Esophagus muscularis mucosa (tissue), 3 donors: ENCODE results near the gene FEM1A.

Source experiments
- POLR2A ChIP-seq: fragments of 450-650 bp; IDR thresholded peaks from one replicate; pipeline ENCODE4 v1.6.1; 2017; ENCODE audit warnings: antibody characterized with exemption, moderate library complexity, mild to moderate bottlenecking, low read depth
- POLR2AphosphoS5 ChIP-seq, 2 donors: sonication (generic); formaldehyde crosslinking; IDR thresholded peaks; one replicate each; pipeline ENCODE4 v1.6.1; 2017; ENCODE audit warnings: antibody characterized with exemption in 2 of 2
- TF ChIP-seq, protein P1 (sequence below), 3 experiments: fragments of 200-600 bp in 2 of 3; fragments of 450-650 bp in 1 of 3; sonication (generic) in 2 of 3; IDR thresholded peaks; one replicate each; pipeline ENCODE4 v1.5.1; 2017 to 2019; ENCODE audit warnings: antibody characterized with exemption in 3 of 3, mild to moderate bottlenecking in 2 of 3, moderate library complexity in 1 of 3

DNA sequence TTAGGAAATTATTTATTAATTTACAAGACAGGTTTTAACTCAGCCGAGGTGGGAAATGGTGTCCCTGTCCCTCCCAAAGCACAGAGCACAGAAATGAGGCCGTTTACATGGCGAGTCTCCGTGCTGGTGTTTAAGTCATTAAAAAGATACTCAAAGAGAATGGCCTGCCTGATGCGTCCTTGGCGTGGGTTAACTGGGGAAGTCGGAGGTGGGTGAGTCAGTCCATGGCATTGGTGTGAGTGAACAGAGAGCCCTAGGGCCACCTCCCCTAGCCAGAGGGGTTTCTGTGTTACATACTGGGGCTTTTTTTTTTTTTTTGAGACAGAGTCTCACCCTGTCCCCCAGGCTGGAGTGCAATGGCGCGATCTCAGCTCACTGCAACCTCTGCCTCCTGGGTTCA lies 3.9 kb downstream of the FEM1A start:
- TF ChIP-seq, protein P1, sequence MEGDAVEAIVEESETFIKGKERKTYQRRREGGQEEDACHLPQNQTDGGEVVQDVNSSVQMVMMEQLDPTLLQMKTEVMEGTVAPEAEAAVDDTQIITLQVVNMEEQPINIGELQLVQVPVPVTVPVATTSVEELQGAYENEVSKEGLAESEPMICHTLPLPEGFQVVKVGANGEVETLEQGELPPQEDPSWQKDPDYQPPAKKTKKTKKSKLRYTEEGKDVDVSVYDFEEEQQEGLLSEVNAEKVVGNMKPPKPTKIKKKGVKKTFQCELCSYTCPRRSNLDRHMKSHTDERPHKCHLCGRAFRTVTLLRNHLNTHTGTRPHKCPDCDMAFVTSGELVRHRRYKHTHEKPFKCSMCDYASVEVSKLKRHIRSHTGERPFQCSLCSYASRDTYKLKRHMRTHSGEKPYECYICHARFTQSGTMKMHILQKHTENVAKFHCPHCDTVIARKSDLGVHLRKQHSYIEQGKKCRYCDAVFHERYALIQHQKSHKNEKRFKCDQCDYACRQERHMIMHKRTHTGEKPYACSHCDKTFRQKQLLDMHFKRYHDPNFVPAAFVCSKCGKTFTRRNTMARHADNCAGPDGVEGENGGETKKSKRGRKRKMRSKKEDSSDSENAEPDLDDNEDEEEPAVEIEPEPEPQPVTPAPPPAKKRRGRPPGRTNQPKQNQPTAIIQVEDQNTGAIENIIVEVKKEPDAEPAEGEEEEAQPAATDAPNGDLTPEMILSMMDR (IDR thresholded peaks at IDR 0.05) = no peak
- TF ChIP-seq POLR2A (no peak), POLR2AphosphoS5 (IDR thresholded peaks at IDR 0.05) (no peak)
